ENCODE results near the gene CNTN4. TPM values are rescaled to one million over a fixed set of nuclear protein-coding genes. Genes with fewer than 3 reads are reported as not detected.
A peak's percentile ranks its signal among the peaks of the same experiment; 100 is the strongest.

CNTN4 gene
- total RNA-seq, 3 donors from 2014 or later (not counting 1 experiment from before 2014, with no cell fraction given): not detected

DNA sequence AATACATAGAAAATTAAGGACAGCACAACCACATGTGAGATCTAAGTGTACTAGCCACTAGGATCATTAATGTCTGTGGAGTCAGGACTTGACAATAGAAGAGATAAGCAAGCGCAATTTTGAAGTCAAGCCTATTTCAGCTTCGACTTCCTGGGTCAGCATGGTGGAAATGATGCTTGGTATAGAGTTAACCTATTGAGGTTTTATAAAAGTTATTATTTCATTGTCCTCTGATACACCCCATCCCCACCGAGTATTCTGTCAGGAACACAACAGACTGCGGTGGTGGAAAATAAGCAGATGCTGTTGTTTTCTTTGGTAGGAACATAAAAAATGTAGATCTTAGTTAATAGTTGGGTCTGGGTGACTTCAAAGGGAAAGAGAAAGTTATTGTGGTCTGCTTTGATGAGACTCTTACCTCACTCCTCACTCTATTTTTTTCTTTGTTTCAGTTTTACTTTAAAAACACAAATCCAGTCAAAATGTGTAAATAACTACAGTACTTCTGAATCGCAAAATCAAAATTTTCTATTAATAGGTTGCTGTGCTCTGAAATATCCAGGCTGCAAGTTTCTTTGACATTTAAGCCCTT lies 929.4 kb downstream of the CNTN4 start:
- Histone ChIP-seq H3K9me3 (ENCODE audit: control insufficient read depth, insufficient read depth, low read length) (no peaks in the 10 kb centered on the region), H3K27ac (ENCODE audit: low read length) (peak overlapping the region; percentile 21), H3K4me1 (ENCODE audit: control insufficient read depth, insufficient read depth, low read length) (no peaks in the 10 kb centered on the region), H3K36me3 (ENCODE audit: control insufficient read depth, insufficient read depth, low read length) (no peaks in the 10 kb centered on the region), H3K27me3 (ENCODE audit: control insufficient read depth, insufficient read depth, low read length) (no peaks in the 10 kb centered on the region), H3K4me3 (ENCODE audit: low read length) (no peak overlapping the region)
- TF ChIP-seq, protein P1, sequence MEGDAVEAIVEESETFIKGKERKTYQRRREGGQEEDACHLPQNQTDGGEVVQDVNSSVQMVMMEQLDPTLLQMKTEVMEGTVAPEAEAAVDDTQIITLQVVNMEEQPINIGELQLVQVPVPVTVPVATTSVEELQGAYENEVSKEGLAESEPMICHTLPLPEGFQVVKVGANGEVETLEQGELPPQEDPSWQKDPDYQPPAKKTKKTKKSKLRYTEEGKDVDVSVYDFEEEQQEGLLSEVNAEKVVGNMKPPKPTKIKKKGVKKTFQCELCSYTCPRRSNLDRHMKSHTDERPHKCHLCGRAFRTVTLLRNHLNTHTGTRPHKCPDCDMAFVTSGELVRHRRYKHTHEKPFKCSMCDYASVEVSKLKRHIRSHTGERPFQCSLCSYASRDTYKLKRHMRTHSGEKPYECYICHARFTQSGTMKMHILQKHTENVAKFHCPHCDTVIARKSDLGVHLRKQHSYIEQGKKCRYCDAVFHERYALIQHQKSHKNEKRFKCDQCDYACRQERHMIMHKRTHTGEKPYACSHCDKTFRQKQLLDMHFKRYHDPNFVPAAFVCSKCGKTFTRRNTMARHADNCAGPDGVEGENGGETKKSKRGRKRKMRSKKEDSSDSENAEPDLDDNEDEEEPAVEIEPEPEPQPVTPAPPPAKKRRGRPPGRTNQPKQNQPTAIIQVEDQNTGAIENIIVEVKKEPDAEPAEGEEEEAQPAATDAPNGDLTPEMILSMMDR (IDR thresholded peaks at IDR 0.05): no peak
- intact Hi-C loops (cut with micrococcal nuclease): no loop called here
- Mint-ChIP-seq H3K27me3 (ENCODE audit: low read depth in 2 of 2) (peaks cover 11 to 17% of the 10 kb centered on the region in 2 donors), H3K27ac (peak overlapping the region; percentile 64 to 69), H3K4me1 (peaks cover 9 to 10% of the 10 kb centered on the region in 2 donors), H3K4me3 (peak overlapping the region; percentile 57), H3K36me3 (no peaks in the 10 kb centered on the region), H3K9me3 (no peaks in the 10 kb centered on the region)
- WGBS (ENCODE audit: insufficient coverage): 60% methylated on average over 2 of the region's 5 CpGs
- DNase-seq (peak in 1 of 2 donors; percentile 56), ATAC-seq (peak; percentile 65 to 77 (median 66))

DNA sequence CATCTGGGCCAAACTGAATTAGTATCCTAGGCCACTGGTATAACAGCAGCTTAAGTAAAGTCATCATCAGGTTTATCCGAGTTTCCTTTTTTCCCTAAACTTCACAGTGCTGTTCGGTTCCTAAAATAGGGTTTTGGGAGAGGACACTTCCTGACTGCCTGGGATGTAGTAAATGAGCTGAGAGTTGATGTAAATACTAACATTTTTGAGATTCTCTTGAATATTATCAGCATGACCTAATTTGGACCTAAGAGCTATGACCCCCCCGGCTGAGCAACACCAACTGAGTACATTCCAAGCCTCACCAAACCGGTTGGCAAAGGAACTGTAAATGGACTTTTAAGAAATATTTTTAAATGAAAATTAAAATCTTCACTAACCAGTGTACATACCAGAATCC lies 932.7 kb downstream of the CNTN4 start:
- Histone ChIP-seq H3K36me3 (ENCODE audit: control insufficient read depth, insufficient read depth, low read length) (no peaks in the 10 kb centered on the region), H3K9me3 (ENCODE audit: control insufficient read depth, insufficient read depth, low read length) (no peaks in the 10 kb centered on the region), H3K27me3 (ENCODE audit: control insufficient read depth, insufficient read depth, low read length) (no peaks in the 10 kb centered on the region), H3K4me3 (ENCODE audit: low read length) (no peak overlapping the region), H3K4me1 (ENCODE audit: control insufficient read depth, insufficient read depth, low read length) (no peaks in the 10 kb centered on the region), H3K27ac (ENCODE audit: low read length) (no peak overlapping the region)
- DNase-seq: no peak
- Mint-ChIP-seq H3K27ac (no peak overlapping the region), H3K9me3 (no peaks in the 10 kb centered on the region), H3K27me3 (ENCODE audit: low read depth in 2 of 2) (no peaks in the 10 kb centered on the region), H3K36me3 (no peaks in the 10 kb centered on the region), H3K4me3 (no peak overlapping the region), H3K4me1 (peaks cover 9 to 10% of the 10 kb centered on the region in 2 donors)
- 100% methylated on average over 2 of the region's 4 CpGs for WGBS (ENCODE audit: insufficient coverage)
- TF ChIP-seq, protein P1 (IDR thresholded peaks at IDR 0.05): no peak
- intact Hi-C loops (cut with micrococcal nuclease): no loop called here
- ATAC-seq: no peak

DNA sequence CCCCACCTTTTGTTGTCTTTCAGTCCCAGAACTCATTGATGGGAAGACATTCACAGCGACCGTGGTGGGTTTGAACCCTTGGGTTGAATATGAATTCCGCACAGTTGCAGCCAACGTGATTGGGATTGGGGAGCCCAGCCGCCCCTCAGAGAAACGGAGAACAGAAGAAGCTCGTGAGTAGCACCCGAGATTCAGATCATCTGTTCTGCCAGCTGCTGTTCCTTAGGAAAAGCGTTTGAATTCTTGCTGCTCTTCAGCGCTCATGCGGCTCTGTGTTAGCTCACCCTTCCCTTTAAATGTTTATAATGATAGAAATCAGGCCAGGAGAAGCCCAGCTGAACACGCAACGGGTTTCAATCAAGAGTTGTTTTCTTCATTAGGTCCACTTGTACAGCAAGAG lies 938.5 kb downstream of the CNTN4 start:
- DNase-seq: no peak
- peaks cover 4 to 9% of the 10 kb centered on the region in 2 donors for H3K27me3 Mint-ChIP-seq (ENCODE audit: low read depth in 2 of 2)
- Histone ChIP-seq H3K27me3 (ENCODE audit: control insufficient read depth, insufficient read depth, low read length) (no peaks in the 10 kb centered on the region), H3K9me3 (ENCODE audit: control insufficient read depth, insufficient read depth, low read length) (no peaks in the 10 kb centered on the region), H3K36me3 (ENCODE audit: control insufficient read depth, insufficient read depth, low read length) (no peaks in the 10 kb centered on the region), H3K4me1 (ENCODE audit: control insufficient read depth, insufficient read depth, low read length) (no peaks in the 10 kb centered on the region), H3K27ac (ENCODE audit: low read length) (no peak overlapping the region), H3K4me3 (ENCODE audit: low read length) (no peak overlapping the region)
- WGBS (ENCODE audit: insufficient coverage): 88% methylated on average over 13 of the region's 13 CpGs
- H3K9me3 Mint-ChIP-seq: no peaks in the 10 kb centered on the region
- H3K27ac Mint-ChIP-seq: no peak overlapping the region
- no peaks in the 10 kb centered on the region for H3K4me1 Mint-ChIP-seq
- TF ChIP-seq, protein P1 (IDR thresholded peaks at IDR 0.05): no peak
- intact Hi-C loops (cut with micrococcal nuclease): no loop called here
- no peak overlapping the region for H3K4me3 Mint-ChIP-seq
- ATAC-seq: no peak
- no peaks in the 10 kb centered on the region for H3K36me3 Mint-ChIP-seq
